Cardiac fibroblast (primary cell): ENCODE measurements around the gene PRSS57.

Experiments used
- DNase-seq, 2 donors: peaks; one replicate each; pipeline versions ENCODE4 v3.0.0 to v3.0.0-alpha.2; 2010; ENCODE audit warnings: low read depth in 2 of 2
- H3K4me3 ChIP-seq, 2 donors: replicated peaks in 1 of 2; 1 replicate in 1 of 2; 2 replicates in 1 of 2; pipeline ENCODE4 v1.5.1; 2011; ENCODE audit warnings: low read depth in 2 of 2, low read length in 2 of 2, mild to moderate bottlenecking in 2 of 2, moderate library complexity in 1 of 2
- TF ChIP-seq, protein P1 (sequence below): IDR thresholded peaks from one replicate; pipeline ENCODE4 v1.5.1; 2011; ENCODE audit warnings: low read depth, mild to moderate bottlenecking, low read length, inconsistent platforms

The PRSS57 gene

DNA sequence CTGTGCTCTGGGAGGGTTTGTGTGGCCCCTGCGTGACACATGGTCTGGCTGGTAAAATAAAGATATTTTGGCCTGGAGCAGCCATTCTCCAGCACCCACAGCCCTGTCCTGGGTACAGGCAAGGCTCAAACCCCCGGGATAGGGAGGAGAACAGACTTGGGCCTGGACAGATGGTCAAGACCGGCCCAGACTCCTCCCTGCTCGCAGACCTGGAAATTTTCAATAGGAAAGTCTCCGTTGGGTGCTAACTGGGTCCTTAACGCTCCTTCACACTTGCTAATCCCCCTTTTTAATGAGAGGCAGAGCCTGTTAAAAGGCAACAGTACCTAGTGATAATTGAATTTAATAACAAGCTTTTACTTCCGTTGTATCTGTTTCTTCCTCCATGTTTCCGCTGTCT, 16.0 kb upstream of the PRSS57 start:
- H3K4me3 ChIP-seq: no peak overlapping the region
- no peak for DNase-seq
- TF ChIP-seq, protein P1, sequence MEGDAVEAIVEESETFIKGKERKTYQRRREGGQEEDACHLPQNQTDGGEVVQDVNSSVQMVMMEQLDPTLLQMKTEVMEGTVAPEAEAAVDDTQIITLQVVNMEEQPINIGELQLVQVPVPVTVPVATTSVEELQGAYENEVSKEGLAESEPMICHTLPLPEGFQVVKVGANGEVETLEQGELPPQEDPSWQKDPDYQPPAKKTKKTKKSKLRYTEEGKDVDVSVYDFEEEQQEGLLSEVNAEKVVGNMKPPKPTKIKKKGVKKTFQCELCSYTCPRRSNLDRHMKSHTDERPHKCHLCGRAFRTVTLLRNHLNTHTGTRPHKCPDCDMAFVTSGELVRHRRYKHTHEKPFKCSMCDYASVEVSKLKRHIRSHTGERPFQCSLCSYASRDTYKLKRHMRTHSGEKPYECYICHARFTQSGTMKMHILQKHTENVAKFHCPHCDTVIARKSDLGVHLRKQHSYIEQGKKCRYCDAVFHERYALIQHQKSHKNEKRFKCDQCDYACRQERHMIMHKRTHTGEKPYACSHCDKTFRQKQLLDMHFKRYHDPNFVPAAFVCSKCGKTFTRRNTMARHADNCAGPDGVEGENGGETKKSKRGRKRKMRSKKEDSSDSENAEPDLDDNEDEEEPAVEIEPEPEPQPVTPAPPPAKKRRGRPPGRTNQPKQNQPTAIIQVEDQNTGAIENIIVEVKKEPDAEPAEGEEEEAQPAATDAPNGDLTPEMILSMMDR: no peak

DNA sequence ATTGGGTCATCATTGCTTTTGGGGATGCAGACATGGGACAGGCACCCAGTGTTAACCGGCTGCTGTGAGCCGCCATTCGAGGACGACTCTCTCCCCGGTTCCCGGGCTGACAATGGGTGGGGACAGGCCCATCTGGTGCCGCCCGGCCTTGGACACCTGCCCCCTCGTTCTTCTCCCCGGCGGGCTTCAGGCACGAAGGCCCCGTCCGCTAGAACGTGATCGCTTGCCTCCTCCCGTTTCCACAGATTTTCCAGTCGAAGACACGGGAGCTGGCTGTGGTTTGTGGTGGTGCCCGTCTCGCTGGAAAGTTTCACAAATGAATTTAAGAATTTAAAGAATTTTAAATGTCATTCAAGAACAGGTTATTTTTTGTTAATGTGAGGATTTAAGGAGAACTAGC, 15.5 kb upstream of the PRSS57 start:
- no peak overlapping the region for H3K4me3 ChIP-seq
- TF ChIP-seq, protein P1: no peak
- DNase-seq: no peak

DNA sequence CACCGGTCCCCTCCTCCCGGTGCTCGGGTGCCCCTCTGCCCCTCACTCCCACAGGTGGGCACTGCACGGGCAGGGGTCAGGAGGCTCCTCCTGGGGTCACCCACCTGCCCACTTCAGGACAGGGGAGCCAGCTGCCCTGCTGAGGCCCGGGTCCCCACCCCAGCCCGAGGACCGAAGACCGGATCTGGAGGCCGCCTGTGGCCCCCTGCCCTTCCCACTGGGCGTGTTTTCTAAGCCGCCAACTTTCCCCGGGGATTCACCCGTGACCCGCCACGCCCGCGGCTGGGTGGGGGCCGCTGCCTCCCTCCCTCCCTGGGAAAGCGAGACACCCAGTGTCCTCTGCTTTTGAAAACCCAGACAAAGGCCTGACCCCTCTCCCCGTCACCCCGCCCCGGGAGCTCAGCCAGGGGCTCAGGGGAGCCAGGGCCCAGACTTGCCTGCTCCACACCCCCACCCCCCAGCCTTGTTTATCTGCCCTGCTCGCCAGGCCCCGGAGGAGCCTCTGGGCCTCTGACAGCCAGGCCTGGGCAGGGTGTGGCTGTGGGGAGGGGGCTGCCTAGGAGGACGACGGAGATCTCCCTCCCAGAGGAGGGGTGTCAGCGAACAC, 14.8 kb upstream of the PRSS57 start:
- DNase-seq: peak in 1 of 2 donors; percentile 36
- peak overlapping the region; percentile 50 to 67 for H3K4me3 ChIP-seq
- TF ChIP-seq, protein P1: no peak

DNA sequence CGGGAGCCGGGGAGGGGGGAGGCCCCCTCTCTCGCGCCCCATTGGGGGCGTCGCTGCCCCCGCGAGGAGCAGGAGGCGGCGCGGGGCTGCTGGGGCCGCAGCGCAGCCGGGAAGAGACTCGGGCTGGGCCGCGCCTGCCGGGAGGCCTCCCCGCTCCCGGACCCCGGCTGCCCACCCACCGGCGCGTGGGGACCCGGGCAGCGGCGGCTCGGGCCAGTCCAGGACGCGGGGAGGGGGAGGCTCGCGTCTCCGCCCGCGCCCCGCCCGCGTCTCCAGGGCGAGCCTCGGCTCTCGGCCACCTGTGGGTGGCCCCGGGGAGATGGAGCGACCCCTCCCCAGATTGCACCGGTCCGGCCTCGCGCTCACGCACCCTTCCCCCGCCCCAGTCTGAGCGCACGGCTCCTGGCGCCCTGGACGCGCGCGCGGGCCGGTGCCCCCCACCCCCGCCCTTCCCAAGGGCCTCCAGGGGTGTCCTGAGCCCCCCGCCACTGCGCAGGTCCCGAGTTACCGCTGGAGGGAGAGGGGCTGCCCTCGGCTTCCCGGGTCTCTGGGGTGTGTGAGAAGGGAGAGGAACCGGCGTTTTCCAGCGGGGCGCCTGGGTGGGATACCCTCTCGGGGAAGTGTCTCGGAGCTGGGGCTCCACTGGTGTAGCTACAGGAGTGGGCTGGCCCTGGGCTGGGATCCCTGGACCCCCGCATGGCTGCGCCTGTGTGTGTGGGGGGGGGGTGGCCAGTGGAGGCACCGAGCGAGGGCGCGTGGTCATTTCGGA, 14.1 kb upstream of the PRSS57 start:
- H3K4me3 ChIP-seq: peak overlapping the region; percentile 50 to 67
- DNase-seq: no peak
- TF ChIP-seq, protein P1: no peak

DNA sequence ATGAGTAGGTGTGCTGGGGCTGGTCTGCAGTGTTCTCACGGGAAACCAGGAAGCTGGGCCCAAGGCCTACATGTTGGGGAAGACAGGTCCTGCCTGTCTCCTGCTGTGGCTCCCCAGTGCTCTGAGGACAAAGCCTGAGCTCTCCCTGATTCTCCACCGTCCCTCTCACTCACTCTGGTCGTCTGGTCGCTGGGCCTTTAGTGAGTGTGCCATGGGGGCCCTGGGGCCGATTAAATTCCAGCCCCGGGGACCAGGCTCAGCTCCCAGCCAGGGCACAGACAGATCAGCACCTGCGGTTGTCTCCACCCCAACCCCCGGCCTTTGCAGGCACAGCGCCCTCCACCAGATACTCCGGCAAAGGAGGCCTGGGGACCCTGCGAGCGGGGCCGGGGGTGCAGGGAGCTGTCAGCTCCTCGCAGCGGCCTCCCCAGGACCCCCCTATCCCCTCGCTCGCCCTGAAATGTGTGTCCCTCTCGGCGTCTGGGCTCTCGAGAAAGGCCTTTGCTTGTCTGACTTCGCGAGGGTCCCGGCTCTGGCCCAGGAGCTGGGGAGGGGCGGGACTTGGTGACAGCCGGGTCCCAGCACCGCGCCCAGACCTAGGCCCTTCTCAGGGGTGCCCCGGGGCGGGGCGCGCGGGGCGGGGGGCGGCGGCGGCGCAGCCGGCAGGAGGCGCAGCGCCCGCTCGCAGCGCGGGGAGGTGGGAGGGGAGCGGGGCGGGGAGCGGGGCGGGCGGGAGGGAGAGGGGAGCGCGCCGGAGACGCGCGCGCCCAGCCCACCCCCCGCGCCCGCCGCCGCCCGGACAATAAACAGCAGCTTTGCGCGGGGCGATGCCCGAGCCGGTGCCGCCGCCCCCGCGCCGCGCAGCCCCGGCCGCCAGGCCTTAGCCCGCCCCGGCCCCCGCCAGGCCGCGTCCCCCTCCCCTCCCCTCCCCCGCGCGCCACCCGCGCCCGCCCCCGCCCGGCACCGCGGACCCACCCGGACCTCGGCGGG, 13.2 kb upstream of the PRSS57 start, which contains the start of gene PALM:
Gene PALM, plus strand, starts transcription at position 782 of the 990 bp plus-strand sequence. CDS start 212 bp downstream, outside the sequence.
- peak within 1 kb of the TSS; percentile 50 to 67 for H3K4me3 ChIP-seq
- TF ChIP-seq, protein P1: no peak
- DNase-seq: peak in 1 of 2 donors; percentile 37

DNA sequence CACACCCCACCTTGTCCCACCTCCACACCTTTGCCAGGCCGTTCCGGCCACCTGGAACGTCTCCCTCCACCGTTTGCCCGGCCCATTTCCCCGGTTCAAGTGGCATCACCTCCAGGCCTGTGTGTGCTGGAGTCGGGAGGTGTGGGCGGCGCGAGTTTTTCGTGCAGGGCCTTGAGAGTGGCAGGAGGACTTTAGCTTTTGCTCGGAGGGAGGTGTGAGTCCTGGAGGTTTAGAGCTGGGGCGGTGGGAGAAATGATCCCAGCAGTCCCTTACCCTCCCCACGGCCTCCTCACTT, 9.1 kb upstream of the PRSS57 start:
- TF ChIP-seq, protein P1: no peak
- no peak overlapping the region for H3K4me3 ChIP-seq
- DNase-seq: no peak
